ENCODE data around the gene KRTAP10-9.

DNA sequence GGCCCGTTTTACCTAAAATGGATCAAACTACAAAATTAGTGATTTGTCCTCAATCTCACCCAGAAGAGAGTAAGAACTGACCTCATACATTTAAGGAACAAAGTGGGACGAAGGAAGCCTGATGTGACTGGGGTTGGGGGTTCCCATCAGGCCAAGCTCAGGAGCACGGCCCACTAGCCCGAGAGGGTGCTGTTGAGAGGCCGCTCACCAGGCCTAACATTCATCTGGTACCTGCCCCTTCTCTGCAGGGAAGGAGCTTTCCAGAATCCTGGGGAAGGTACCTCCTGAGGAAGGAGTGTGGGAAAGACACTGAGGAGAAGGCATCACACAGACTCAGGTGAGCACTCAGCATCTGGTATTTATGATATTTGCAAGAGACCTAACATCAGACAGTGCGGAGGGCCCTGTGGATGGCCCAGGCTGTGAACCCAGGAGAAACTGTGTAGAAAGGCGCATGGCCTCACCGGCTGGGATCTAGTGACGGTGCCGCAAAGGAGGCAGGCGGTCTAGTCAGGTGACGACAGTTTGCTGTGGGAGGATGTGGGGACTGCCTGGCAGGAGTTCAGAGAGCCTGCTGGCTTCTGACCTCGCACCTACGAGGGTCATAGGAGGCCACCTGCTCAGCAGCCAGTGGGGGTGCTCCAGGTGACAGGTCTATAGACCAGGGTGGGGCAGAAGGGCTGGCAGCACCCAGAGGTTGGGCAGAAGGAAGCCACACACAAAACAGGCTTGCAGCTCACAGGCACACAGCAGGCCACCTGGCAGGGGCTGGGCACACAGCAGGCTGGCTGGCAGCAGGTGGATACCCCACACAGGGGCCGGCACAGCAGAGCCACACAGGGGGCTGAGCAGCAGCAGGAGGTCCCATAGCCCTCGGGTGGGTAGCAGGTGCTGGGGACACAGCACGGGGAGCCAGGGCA, 27.0 kb downstream of the KRTAP10-9 start:
- TF ChIP-seq CTCF (IDR thresholded peaks at IDR 0.05 in 8 of 11, conservative IDR thresholded peaks at IDR 0.05 in 3 of 11) (no peak), POLR2AphosphoS5 (IDR thresholded peaks at IDR 0.05) (peak in 2 of 3 donors; percentile 29 to 48), POLR2A (IDR thresholded peaks at IDR 0.05) (no peak)
